Stimulated activated CD4-positive, alpha-beta T cell treated with anti-CD3 and anti-CD28 coated beads, Interleukin-1b, Interleukin-23, amount 100 ng/mL, for 4 hours (primary cell): Measurements from ENCODE around the gene NEDD4L.
"Not testable (repeated sequence)": the region's sequence is repeated elsewhere in the genome, so short reads cannot be mapped to it uniquely, and the experiment has no call there.

ENCODE experiments used
- DNase-seq, 2 donors: peaks; one replicate each; pipeline ENCODE4 v3.0.0-alpha.2; 2020; ENCODE audit warnings: low read depth in 2 of 2

Gene NEDD4L

DNA sequence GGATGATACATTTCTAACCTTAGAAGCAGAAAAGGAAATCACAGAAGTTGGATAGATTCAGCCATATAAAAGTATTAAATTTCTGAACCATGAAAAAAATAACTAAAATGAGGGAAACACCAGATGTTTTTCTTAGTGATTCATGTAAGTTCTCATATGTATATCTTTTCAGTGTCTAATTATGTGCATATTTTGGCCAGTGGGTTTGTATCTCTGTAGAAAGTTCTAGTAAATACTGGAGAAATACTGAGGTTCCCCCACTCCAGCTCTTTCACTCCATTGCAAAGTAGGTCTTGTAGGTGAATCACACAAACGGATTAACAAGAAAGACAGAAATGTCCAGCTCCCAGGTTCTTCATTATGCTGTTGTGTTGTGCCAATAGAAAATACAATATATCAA is 222.3 kb downstream of the NEDD4L start:
- DNase-seq: no peak

DNA sequence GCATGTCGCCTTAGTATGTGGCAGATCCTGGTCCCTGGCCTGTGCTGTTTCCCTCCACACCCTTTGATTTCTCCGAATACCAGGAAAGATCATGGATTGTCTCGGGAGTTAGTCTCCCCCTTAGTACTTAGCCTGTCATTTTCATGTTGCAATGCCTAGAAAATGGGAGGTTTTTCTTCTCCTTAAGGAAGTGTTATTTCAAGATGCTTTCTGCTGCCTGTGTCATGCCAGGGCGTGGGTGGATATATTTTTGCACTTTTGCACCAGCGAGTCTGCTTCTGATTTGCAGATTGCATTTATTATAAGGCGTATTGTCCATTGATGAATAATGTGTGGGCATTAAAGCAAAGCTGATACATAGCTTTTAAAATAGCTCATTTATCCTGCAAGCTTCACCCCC is 223.5 kb downstream of the NEDD4L start:
- no peak for DNase-seq

DNA sequence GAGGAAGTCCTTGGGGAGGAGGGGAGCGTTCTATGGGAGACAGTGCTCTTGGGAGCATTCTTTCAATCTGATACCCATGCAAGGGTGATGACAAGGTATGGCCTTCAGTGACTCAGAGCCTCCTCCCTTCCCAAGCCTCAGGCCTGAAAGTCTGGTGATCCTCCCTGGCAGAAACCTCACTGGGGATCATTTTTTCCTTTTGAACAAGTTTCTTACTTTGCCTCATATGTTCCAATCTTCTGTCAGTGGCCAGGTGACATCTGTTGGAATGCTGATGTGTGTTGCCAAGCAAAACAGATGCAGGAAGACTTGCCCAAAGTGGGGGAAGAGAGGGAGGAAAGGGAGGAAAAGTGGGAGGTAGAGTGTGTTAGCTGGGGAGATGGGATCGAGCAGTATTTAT is 224.8 kb downstream of the NEDD4L start:
- DNase-seq: no peak

DNA sequence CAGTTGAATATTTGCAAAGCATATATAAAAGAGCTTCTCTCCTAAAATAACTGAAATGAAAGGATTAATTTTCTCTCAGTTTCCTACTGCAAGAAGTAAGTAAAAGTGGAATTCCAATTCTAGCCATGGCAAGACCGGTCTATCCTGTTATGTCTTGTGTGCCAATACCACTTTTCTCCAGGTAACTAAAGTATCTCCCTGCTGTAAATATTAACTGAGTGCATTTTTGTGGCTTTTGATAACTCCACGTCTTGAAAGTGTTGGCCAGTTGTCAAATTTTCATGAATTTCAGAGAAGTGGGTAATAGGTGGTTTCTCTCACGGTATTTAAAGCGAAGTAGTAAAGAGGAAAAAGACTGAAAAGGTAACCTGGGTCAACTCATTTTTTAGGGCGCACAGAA is 225.9 kb downstream of the NEDD4L start:
- no peak for DNase-seq

DNA sequence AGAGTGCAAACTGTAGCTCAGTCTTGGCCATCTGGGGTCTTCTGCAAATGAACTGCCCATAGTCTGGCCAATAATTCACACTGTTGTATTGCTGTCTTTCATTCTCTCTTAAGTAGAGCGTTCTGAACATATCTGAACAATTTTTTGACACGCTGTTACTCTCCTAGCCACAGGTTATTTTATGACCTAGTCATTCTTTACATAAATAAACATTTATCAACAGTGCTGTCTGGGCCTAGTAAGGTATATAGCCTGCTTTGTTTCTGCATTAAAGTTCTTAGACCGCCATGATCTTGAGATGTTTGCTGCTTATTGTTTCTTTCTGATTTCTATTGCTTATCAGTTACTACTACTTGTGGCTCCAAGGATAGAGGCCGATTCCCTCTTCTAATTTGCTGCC is 226.4 kb downstream of the NEDD4L start:
- DNase-seq: no peak

DNA sequence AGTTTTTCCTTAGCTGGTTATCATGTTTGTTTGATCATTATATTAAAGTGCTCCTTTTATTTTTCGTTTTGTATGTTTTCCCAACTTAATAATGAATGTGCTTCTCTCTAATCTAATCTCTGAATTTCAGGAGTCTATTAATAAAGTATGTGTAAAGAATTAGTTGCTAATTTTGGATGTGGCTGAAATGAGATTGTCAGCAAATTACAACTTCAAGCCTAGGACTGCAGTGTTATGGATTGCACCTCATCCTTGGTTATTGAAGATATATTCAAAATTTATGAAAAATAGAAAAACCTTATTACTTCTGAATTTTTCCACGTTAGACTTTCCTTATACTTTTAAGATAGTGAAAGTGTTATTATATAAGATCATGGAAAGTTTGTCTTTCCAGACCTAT is 227.7 kb downstream of the NEDD4L start:
- no peak for DNase-seq

DNA sequence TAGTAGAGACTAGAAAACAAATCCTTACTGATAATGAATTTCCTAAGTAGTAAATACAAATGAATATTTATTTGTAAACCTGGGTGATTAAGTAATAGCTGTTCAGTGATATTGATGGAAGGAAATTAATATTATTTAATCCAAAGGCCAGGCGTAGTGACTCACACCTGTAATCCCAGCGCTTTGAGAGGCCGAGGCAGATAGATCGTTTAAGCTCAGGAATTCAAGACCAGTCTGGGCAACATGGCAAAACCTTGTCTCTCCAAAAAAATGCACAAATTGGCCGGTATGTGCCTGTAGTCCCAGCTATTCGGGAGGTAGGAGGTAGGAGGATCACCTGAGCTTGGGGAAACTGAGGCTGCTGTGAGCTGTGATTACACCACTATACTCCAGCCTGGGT is 228.2 kb downstream of the NEDD4L start:
- no peak for DNase-seq

DNA sequence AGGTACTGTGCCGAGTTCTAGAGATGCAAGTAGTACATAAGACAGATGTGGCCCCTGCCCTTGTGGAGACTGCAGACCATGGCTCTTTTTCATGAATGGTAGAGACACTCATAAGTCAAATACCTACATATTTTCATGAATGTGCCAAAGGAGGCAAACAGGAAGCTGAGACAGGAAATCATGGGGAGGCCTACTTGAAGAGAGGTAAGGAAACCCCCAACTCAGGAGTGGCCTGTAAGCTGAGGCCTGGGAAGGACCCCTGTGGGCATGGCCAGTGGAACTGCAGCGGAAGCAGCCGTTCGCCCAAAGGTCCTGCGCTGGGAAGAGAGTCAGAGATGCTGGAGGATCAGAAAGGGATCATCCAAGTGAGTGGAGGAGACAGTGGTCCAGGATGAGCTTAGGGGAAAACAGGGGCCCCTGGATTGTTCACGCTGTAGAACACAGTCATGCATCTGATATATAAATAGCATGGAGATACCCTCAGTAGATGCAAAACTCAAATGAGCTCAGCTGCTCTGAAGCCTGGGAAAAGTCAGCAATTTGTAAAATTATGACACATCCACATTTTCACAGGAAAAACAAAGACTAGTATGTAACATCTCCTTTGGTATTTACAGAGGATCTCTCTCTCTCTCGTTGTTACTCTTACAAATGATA is 228.9 kb downstream of the NEDD4L start:
- no peak for DNase-seq

DNA sequence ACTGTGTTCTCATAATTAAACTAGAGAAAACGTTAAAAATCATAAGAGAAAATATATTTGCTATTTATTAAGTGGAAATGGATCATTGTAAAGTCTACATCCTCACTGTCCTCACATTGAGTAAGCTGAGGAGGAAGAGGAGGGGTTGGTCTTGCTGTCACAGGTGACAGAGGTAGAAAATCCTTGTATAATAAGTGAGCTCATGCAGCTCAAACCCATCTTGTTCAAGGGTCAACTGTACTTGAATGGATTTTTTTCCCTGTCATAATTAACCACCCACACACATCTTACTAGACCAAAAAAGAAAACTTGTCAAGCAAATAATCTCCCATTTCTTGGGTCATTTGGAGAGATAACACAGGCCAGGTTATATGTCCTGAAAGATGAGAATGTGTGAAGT is 231.2 kb downstream of the NEDD4L start:
- DNase-seq: no peak

DNA sequence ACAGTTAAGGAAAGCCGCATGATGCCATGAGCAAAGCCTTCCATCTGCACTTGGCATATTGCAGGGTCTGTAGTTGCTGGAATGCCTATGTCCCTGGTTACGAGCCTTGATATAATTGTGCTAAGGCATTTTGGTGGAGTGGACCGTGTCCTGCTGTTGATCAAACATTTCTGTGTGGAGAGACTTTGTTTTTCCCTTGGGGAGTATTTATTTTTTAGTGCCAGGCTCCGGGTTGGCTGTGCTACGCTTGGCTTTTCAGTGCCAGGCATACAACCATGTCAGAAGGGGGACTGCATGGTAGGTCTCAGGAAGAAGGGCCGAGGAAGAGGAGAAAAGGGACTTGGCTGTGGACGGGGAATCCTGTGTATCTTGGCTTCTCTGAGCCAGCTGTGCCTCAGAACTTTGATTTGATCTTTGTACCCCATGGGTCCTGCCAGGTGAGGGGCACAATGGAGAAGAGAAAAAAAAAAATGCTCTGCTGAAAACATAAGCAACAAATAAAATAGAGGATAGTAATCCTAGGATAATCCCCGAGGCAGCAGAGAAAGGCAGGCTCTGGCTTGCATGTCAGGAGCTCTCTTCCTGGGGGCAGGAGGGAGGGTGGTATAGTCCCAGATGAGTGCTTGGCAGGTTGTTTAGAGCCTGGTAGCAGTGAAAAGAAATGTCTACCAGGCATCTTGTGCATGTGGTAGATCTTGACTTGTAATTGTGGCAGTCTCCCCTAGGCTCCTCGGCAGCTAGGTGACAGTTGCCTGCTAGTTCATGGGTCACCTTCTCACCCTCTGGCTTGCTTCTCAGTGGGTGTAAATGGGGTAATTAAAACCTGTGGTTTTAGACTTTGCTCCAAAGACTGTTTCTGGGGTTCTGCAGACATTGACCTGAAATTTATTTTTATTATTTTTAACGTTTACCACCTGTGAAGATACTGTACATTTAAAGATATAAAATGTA is 233.0 kb downstream of the NEDD4L start:
- no peak for DNase-seq

DNA sequence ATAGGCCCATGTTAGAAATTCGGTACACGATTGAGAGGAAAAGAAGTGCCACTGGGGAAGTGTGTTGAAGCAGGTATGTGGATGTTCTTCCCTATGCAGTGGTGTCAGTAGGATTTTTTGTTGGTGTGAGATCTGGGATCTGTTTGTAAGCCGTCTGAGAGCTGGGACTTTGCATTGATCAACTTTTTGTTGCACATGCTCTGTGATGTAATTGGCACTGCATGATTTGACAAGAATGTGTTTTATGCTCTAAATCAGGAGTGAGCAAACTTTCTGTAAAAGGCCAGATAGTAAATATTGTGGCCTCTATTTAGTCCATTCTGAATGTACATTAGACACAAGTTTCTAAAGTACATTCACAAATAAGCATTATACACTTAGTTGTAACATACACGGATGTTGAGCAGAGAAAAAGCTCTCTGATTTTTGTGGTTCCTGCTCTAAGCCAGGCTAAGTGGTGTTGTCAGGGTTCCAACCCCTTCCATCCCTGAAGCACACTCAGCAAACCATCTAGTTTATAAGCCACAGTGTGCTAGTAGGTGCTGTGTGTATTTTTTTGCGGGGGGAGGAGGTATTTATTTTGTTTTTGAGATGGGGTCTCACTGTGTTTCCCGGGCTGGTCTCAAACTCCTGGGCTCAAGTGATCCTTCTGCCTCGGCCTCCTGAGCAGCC is 235.6 kb downstream of the NEDD4L start:
- DNase-seq: no peak

DNA sequence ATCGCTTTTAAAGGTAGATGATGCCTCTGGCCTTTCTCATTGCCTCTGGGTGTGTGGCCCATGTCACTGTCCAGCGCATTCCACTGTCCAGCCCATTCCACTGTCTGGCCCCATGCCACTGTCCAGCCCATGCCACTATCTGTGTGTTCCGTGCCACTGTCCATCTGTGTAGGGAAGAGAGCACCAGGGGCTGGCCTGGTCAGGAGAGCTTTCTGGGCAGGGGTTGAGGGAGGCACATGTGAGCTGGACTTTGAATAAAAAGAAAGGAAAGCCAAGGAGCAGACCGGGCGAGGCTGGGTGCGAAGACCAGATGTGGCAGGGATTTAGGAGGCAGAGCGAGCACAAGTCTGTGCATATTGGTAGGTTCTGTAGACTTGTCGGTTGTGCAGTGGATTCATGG is 236.2 kb downstream of the NEDD4L start:
- DNase-seq: no peak

DNA sequence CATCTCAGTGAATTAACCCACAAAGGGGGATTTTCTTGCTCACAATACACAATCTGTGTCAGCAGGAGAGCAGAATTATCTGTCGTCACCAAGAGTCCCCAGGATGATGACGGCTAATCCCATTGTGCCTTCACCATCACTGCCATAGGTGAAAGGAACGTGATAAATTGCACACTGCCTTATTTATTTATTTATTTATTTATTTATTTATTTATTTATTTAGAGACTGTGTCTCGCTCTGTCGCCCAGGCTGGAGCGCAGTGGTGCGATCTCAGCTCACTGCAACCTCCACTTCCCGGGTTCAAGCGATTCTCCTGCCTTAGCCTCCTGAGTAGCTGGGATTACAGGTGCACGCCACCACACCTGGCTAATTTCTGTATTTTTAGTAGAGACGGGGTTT is 238.8 kb downstream of the NEDD4L start:
- DNase-seq: not testable (repeated sequence)

DNA sequence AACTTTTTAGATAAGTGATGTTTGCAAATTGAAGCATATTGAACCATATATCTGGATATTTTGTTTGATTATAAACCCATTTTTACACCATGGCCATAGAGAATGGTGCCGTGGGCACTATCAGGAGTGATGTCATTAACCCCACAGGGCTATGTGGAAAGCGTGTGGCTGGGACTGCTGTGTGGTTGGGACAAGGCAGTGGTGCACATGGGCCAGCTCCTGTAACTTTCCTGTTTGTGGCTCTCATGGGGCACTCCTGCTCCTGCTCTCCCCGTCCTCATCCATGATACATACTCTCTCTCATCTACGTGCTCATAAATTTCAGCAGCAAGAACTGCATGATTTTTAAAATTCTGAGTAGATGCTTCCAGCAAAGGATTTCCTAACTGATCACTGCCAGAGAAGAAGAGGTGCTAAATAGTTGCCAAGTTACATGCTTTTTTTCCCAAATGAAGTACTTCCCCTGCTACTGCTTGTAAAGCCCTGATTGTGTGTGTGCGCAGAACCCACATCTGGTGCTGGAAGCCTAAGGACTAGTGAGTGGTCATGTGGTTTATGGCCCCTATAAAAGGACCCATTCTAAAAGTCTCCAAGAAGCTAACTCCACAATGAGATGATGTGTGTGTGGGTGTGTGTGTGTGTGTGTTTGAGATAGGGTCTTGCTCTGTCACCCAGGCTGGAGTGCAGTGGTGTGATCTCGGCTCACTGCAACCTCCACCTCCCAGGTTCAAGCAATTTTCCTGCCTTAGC is 240.8 kb downstream of the NEDD4L start:
- DNase-seq: no peak

DNA sequence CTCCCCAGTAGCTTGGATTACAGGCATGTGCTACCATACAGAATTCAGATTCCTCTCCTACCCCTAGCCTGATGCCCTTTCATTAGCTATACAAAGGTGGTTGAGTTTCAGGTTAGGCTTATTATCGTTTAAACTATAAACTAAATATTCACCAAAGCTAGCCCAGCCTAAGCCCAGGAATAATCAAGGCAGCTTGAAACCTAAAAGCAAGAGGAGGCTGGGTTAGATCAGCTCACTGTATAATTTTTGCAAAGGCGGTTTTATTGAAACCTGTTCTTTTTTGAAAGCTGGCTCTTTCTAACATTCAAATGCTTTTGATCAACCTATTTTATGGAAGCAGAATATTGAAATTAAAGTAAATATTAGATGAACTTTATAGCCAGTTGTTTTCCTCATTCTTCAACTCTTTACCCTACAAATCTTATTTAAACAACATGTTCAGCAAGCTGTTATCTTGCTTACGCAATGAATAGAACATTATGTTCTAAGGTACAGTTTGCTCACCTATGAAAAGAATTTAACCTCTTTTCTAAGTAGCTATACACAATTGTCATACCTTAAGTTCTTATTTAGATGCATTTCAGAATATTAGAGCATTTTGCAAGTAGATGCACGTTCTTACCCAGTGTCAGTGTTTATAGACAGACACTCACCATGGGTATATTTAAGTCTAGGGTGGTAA is 241.6 kb downstream of the NEDD4L start:
- DNase-seq: no peak

DNA sequence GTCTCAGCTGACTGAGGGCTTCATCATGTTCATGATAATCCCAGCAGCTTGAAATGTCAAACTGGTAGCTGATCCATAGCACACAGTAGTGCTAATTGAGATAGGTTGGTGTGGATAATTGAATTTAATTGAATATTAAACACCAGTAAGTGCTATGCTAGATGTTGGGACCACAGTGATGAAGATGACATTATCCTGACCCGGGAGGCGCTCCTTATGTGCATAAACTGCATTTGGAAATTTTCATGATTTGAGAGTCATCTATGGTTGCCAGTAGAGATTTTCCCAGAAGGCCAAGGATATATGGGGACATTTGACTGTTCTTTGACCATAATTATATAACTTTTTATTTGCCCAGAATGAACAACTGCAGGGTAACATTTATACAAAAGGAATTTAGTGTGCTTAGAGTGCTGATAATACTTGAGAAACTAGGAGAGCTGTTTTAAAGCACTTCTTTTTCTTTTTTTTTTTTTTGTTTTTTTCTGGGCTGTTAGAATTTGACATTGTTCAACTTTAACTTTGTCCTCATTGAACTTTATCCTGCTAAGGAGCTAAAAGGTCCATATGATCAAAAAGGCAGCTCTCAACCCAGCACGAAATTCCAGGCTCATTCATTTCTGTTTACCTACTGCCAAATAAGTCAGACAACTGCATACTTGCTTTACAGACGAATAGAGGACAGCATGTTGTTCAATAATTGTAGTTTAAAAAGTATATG is 242.8 kb downstream of the NEDD4L start:
- DNase-seq: no peak

DNA sequence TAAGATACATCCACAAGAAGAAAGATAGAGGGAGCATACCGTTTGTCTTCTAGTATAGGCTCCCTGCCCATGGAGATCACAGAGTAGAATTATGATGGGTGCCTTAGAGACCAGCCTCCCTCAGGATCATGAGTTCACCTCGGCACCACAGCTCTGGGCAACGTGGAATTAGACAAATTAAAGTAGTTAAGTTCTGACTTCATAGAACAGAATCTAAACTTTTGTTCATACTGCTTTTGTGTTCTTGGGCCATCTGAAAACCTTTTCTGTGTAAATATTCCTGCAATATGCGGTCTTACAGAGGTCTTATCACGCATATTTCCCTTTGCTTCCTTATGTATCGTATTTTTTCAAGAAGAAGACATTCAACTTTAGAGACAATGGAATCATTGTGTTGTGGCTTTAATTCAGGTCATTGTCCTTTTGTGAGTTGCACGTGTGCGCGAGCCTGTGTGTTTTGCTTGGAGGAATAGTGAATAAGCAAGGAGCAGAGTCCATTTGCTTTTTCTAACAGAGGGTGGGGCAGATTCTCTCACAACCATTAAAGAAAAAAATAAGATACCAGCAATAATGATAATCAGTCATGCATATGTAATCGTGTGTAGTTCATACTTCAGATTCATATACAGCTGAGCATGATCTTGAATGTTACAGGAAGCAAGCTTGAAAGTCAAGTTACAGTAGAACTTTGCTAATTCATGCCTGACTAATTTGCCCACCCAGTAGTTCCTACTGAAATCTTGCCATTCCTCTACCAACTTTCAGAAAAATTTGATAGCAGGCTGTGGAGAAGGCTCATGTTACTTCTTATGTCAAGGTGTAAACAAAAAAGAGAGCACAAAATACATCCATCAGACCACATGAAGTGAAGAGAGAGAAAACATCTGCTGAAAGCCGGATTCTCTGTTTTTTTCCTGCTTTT is 243.6 kb downstream of the NEDD4L start:
- DNase-seq: no peak

DNA sequence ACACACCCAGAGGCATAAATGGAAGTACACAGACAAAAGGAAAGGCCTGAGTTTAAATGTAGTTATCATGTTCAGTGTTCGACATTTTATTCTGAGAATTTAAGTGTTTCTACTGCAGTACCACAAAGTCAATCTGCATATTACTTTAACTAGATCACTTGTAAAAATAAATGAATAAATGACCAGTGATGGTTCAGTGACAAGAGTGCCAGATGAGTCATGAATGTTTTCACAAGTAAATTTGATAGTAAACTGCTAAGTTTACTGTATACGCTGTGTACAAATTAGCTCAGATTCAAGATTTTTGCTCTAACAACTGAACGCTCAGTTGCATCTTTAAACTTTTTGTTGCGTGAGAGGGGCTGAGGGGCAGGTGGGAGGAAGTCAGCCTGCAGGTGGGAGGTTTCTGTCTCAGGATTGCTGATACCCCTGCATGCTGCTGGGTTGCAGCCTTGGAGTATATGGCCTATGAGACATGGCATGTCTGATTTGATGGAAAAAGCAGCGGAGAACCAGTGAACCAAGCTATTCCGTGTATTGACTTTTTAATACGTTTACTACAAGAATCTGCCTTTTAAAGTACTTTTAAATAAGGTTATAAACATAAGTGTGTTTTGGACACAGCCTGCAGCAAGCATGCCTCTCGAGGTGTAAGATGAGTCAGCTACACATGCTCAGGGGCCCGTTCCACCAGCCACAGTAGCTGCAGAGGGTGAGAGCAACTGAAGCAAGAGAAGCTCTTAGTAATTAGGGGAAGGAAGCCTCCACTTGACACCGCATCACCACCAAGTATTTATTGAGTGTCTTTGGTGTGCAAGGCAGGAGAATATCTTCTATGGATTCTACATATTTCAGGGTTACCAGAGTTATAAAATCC is 245.1 kb downstream of the NEDD4L start:
- DNase-seq: no peak
